Measurements from ENCODE around the gene DARS2.

The DARS2 gene

GRCh38 chr1:173824315-173825081, at the start of gene DARS2, which contains the start of gene CENPL:
TSS of gene DARS2 (plus strand) at chr1:173824673. CDS start at chr1:173825230, 557 bp downstream.
TSS of gene CENPL (minus strand) at chr1:173824883. CDS start at chr1:173811299, 13,584 bp downstream.
- CTCF ChIA-PET, result interaction anchor here (0.6 to 1.2 kb wide), 6 partner anchors 19 to 1342 kb away, joined by 3 to 4 read pairs (median 3); no protein-coding TSS in a partner anchor
- POLR2A ChIA-PET (ENCODE audit: low non-redundant PET), result no interaction called here
- peak within 1 kb of the TSS; percentile 97 for H3K27ac ChIP-seq
- no peak; the same call in 1 of the 2 replicates for TF ChIP-seq CTCF (conservative IDR thresholded peaks at IDR 0.05; ENCODE audit: low read depth)
- peak; percentile 93 for DNase-seq (ENCODE audit: low spot score)

GRCh38 chr1:173775578-173776226, 48.8 kb upstream of the DARS2 start:
- no peak overlapping the region for H3K27ac ChIP-seq
- no peak for TF ChIP-seq CTCF (conservative IDR thresholded peaks at IDR 0.05; ENCODE audit: low read depth)
- DNase-seq (ENCODE audit: low spot score), result no peak
- ChIA-PET CTCF (no interaction called here), POLR2A (ENCODE audit: low non-redundant PET) (no interaction called here)

- POLR2A ChIA-PET (ENCODE audit: low non-redundant PET), result no interaction called here
- CTCF ChIA-PET, result interaction anchor here (0.5 kb wide), 1 partner anchor 806 kb away, joined by 5 read pairs; no protein-coding TSS in a partner anchor
Observed at GRCh38 chr1:173779936-173780335, 44.5 kb upstream of the DARS2 start.

GRCh38 chr1:173784997-173785396, 39.5 kb upstream of the DARS2 start:
- CTCF ChIA-PET, result no interaction called here

More at GRCh38 chr1:173779936-173780335, 44.5 kb upstream of the DARS2 start:
- DNase-seq (ENCODE audit: low spot score), result no peak
- no peak overlapping the region for H3K27ac ChIP-seq
- TF ChIP-seq CTCF (conservative IDR thresholded peaks at IDR 0.05; ENCODE audit: low read depth), result no peak

GRCh38 chr1:173789841-173790240, 34.6 kb upstream of the DARS2 start:
- CTCF ChIA-PET, result interaction anchor here (0.7 kb wide), 1 partner anchor 13 kb away, joined by 5 read pairs; no protein-coding TSS in a partner anchor

More at GRCh38 chr1:173784997-173785396, 39.5 kb upstream of the DARS2 start:
- H3K27ac ChIP-seq, result no peak overlapping the region
- POLR2A ChIA-PET (ENCODE audit: low non-redundant PET), result no interaction called here
- DNase-seq (ENCODE audit: low spot score), result no peak
- TF ChIP-seq CTCF (conservative IDR thresholded peaks at IDR 0.05; ENCODE audit: low read depth), result no peak

More at GRCh38 chr1:173789841-173790240, 34.6 kb upstream of the DARS2 start:
- no peak for DNase-seq (ENCODE audit: low spot score)
- H3K27ac ChIP-seq, result no peak overlapping the region
- no peak for TF ChIP-seq CTCF (conservative IDR thresholded peaks at IDR 0.05; ENCODE audit: low read depth)
- POLR2A ChIA-PET (ENCODE audit: low non-redundant PET), result interaction anchor here (0.7 kb wide), 1 partner anchor 29 kb away, joined by 9 read pairs; no protein-coding TSS in a partner anchor

Measured in RWPE1 (cell line).